ENCODE results near the gene ABLIM2. TPM values are rescaled to one million over a fixed set of nuclear protein-coding genes. Genes with fewer than 3 reads are reported as not detected.

The ABLIM2 gene
- total RNA-seq, 4 donors from 2014 or later, result 9.2 to 24.0 (median 12.3) TPM

DNA sequence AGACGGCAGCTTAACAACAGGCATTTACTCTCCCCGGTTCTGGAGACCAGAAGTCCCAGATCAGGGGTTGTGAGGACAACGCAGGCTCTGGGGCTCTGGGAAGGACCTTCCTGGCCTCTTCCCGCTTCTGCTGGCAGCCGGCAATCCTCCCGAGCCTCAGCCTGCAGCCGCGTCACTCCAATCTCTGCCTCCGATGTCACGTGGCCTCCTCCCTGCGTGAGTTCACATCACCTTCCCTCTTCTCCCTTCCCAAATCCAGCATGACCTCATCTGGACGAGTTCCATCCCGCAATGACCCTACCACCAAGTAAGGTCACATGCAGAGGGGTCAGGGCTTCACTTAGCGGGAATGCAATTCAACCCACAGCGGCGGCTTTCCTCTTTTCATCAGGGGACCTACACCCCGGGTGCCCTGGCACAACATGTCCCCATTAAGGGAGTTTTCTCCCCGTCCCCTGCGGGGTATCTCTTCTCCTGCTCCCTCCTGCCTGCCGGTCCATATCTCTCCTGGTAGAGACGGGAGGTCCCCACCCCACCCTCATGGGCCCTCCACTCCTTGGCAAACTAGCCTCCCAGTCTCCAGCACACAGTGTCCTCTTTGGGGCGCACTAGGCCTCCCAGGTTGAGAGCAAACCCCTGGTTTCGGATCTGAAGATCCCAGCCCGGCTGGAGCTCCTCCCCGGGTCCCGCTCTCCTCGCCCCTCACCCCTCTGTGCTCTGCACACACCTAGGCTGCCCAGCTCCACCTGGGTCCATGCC lies 25.5 kb downstream of the ABLIM2 start:
- DNase-seq, result no peak
- no peak for TF ChIP-seq POLR2A (IDR thresholded peaks at IDR 0.05)
- H3K27me3 ChIP-seq, result no peaks in the 10 kb centered on the region
- H3K4me3 ChIP-seq (replicated peaks in 1 of 3), result no peak overlapping the region
- WGBS, 2 donors, result 86 to 88% methylated on average over 25 to 27 of the region's 27 CpGs
- no peaks in the 10 kb centered on the region for H3K4me1 ChIP-seq
- intact Hi-C loops (cut with DNase I), result no loop called here
- no peak overlapping the region for H3K27ac ChIP-seq
- H3K9me3 ChIP-seq, result no peaks in the 10 kb centered on the region
- H3K36me3 ChIP-seq, result no peaks in the 10 kb centered on the region

DNA sequence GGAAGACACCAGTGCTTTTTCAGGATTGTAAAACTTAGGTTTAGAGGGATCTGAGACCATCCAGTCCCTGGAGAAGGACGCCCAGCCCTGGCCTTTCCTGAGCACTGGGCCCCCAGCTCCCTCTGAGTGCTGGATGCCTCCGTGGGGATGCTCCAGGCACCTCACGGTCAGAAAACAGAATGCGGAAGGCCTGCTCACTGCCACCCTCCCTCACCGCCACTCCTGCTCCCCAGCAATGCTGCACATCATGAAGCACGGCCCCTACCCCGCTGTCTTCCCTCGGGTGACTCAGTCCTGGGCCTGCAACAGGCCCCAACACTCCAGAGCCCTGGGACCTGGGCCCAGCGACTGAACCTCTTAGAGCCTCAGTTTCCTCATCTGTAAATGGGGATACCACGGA lies 26.2 kb downstream of the ABLIM2 start:
- Histone ChIP-seq H3K4me3 (replicated peaks in 1 of 3) (no peak overlapping the region), H3K27me3 (no peaks in the 10 kb centered on the region), H3K4me1 (no peaks in the 10 kb centered on the region), H3K27ac (no peak overlapping the region), H3K9me3 (no peaks in the 10 kb centered on the region), H3K36me3 (no peaks in the 10 kb centered on the region)
- DNase-seq, result no peak
- intact Hi-C loops (cut with DNase I), result no loop called here
- WGBS, 2 donors, result 79 to 96% methylated on average over 3 to 6 of the region's 10 CpGs
- TF ChIP-seq, protein P1, sequence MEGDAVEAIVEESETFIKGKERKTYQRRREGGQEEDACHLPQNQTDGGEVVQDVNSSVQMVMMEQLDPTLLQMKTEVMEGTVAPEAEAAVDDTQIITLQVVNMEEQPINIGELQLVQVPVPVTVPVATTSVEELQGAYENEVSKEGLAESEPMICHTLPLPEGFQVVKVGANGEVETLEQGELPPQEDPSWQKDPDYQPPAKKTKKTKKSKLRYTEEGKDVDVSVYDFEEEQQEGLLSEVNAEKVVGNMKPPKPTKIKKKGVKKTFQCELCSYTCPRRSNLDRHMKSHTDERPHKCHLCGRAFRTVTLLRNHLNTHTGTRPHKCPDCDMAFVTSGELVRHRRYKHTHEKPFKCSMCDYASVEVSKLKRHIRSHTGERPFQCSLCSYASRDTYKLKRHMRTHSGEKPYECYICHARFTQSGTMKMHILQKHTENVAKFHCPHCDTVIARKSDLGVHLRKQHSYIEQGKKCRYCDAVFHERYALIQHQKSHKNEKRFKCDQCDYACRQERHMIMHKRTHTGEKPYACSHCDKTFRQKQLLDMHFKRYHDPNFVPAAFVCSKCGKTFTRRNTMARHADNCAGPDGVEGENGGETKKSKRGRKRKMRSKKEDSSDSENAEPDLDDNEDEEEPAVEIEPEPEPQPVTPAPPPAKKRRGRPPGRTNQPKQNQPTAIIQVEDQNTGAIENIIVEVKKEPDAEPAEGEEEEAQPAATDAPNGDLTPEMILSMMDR (IDR thresholded peaks at IDR 0.05), result no peak
- TF ChIP-seq POLR2A (IDR thresholded peaks at IDR 0.05), result no peak

DNA sequence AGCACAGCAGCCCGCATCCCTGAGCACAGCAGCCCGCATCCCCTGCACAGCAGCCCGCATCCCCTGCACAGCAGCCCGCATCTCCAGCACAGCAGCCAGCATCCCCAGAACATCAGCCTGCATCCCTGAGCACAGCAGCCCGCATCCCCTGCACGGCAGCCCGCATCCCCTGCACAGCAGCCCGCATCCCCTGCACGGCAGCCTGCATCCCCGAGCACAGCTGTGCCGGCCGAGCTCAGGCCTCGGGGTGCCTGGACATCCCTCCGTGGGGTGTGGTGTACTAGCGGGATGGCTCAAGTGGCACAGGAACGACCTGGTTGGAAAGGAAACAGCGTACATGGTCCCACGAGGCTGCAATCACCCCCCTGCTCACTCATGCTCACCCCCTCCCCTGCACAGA lies 26.8 kb downstream of the ABLIM2 start:
- no peak for DNase-seq
- H3K9me3 ChIP-seq, result no peaks in the 10 kb centered on the region
- no peak overlapping the region for H3K27ac ChIP-seq
- no peaks in the 10 kb centered on the region for H3K36me3 ChIP-seq
- no peak overlapping the region for H3K4me3 ChIP-seq (replicated peaks in 1 of 3)
- no peak for TF ChIP-seq POLR2A (IDR thresholded peaks at IDR 0.05)
- no peaks in the 10 kb centered on the region for H3K27me3 ChIP-seq
- H3K4me1 ChIP-seq, result no peaks in the 10 kb centered on the region
- intact Hi-C loops (cut with DNase I), result no loop called here
- WGBS, 2 donors, result 59 to 82% methylated on average over 5 to 18 of the region's 18 CpGs

DNA sequence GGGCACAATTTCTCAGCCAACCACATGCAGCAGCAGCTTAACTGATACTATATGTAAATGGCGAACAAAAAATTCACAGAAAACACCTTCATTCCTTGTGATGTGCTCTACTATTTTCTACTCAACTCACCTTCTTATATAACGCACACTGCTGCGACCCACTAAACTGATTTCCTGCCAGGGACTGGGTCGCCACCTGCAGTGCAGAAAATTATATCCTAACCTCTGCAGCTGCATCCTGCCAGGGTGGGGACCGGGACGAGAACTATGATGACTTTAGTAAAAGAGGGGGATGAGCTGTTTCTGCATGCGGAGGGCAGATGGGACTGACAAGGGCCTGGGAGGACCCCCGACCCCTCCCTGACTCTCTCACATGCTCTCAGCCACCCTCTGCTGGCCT lies 27.4 kb downstream of the ABLIM2 start:
- H3K9me3 ChIP-seq, result no peaks in the 10 kb centered on the region
- intact Hi-C loops (cut with DNase I), result no loop called here
- H3K27ac ChIP-seq, result no peak overlapping the region
- 74 to 85% methylated on average over 8 of the region's 8 CpGs for WGBS, 2 donors
- TF ChIP-seq, protein P1 (IDR thresholded peaks at IDR 0.05), result no peak
- no peak for TF ChIP-seq POLR2A (IDR thresholded peaks at IDR 0.05)
- H3K27me3 ChIP-seq, result no peaks in the 10 kb centered on the region
- no peak overlapping the region for H3K4me3 ChIP-seq (replicated peaks in 1 of 3)
- no peak for DNase-seq
- H3K4me1 ChIP-seq, result no peaks in the 10 kb centered on the region
- no peaks in the 10 kb centered on the region for H3K36me3 ChIP-seq

DNA sequence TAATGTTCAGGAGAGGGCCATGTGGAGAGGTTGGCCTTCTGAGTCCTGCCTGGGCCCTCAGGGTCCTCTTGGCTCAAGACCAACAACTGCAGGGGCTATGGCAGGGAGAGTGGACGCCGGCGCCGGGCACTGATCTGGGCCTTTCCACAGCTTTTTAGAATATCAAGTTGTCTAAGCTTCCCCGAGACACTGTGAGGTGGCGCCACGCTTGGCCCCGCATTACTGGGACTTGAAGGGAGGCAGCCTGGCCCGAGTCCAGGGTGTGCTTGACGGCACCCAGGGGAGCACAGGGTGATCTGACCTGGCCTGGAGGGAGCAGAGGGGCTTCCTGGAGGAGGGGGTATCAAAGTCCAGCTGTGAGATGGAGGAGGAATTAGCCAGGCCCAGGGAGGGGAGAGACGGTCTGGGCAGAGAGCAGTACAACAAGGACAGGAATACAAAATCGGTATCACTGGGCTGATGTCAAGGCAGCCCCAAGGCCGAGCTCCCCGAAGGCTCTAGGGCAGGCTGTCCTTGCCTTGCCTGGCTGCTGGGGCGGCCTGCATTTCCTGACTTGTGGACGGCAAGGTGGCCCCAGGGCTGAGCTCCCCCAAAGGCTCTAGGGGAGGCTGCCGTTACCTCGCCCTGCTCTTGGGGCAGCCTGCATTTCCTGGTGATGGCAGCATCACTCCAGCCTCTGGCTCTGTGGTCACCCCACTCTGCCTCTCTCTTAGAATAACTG lies 28.1 kb downstream of the ABLIM2 start:
- intact Hi-C loops (cut with DNase I), result no loop called here
- TF ChIP-seq POLR2A (IDR thresholded peaks at IDR 0.05), result no peak
- TF ChIP-seq, protein P1 (IDR thresholded peaks at IDR 0.05), result no peak
- Histone ChIP-seq H3K4me3 (replicated peaks in 1 of 3) (no peak overlapping the region), H3K4me1 (no peaks in the 10 kb centered on the region), H3K9me3 (no peaks in the 10 kb centered on the region), H3K36me3 (no peaks in the 10 kb centered on the region), H3K27ac (no peak overlapping the region), H3K27me3 (no peaks in the 10 kb centered on the region)
- DNase-seq, result no peak
- 92% methylated on average over 10 to 18 of the region's 18 CpGs for WGBS, 2 donors

DNA sequence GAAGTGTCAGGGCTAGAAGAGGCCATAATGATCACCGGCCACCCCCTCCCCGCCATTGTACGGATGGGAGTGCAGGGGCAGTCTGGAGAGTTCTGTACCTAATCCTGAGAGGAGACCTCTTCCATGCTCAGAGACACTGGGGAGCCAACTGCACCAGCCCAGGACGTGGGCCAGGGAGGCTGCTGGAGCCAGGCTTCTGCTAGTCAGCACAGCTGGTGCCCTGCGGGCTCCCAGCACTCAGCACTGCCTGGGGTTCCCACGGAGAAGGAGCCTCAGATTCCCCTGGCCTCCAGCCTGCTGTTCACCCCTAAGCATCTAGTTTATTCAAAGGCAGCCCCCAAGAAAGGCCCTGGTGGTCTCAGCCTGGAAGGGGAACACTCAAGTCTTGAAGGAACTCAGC lies 28.8 kb downstream of the ABLIM2 start:
- H3K27me3 ChIP-seq, result no peaks in the 10 kb centered on the region
- H3K27ac ChIP-seq, result no peak overlapping the region
- WGBS, 2 donors, result 88 to 91% methylated on average over 3 to 5 of the region's 6 CpGs
- no peaks in the 10 kb centered on the region for H3K4me1 ChIP-seq
- H3K9me3 ChIP-seq, result no peaks in the 10 kb centered on the region
- no peak for TF ChIP-seq POLR2A (IDR thresholded peaks at IDR 0.05)
- TF ChIP-seq, protein P1 (IDR thresholded peaks at IDR 0.05), result no peak
- intact Hi-C loops (cut with DNase I), result no loop called here
- no peak overlapping the region for H3K4me3 ChIP-seq (replicated peaks in 1 of 3)
- no peaks in the 10 kb centered on the region for H3K36me3 ChIP-seq
- DNase-seq, result no peak
